BE2C (cell line): Measurements from ENCODE around the gene SLAMF9.

Experiments used
- DNase-seq: peaks from one replicate; pipeline ENCODE4 v3.0.0-alpha.2; 2020
- H3K27me3 ChIP-seq: fragments of 250-450 bp; sonication (Bioruptor Pico); 2 replicates; pipeline ENCODE4 v1.5.1; 2020; ENCODE audit warnings: mild to moderate bottlenecking
- H3K36me3 ChIP-seq: fragments of 250-450 bp; sonication (Bioruptor Pico); 2 replicates; pipeline ENCODE4 v1.5.1; 2020; ENCODE audit warnings: mild to moderate bottlenecking
- H3K4me1 ChIP-seq: fragments of 250-450 bp; sonication (Bioruptor Pico); 2 replicates; pipeline ENCODE4 v1.5.1; 2020
- H3K4me3 ChIP-seq: 2 replicates; pipeline ENCODE4 v1.5.1; 2011; ENCODE audit warnings: low read depth, low read length
- H3K9me3 ChIP-seq: fragments of 250-450 bp; sonication (Bioruptor Pico); 2 replicates; pipeline ENCODE4 v1.5.1; 2020
- TF ChIP-seq, protein P1 (sequence below): IDR thresholded peaks from 2 replicates; pipeline ENCODE4 v1.5.1; 2012; ENCODE audit warnings: mild to moderate bottlenecking, low read depth, low read length

Gene SLAMF9

DNA sequence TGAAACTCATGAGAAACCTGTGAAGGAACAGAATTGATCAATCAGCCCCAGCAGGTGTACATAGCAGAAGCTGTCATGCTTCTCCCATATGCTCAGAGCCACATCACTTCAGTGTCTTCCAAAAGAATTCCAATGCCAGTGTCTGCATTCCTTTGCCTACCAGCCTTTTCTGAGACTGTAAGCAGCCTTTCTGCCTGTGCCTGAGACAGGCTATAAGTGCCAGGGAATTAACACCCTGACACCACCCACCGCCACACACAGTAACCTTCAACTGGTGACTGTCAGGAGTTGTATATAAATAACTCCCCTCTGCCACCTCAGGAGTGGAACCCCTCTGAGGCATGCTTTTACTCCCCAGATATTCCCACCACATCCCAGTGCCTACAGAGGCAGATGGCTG is 38.1 kb upstream of the SLAMF9 start:
- Histone ChIP-seq H3K4me3 (no peak overlapping the region), H3K9me3 (no peaks in the 10 kb centered on the region), H3K4me1 (no peaks in the 10 kb centered on the region), H3K27me3 (peaks cover 14% of the 10 kb centered on the region), H3K36me3 (no peaks in the 10 kb centered on the region)
- no peak for DNase-seq
- TF ChIP-seq, protein P1, sequence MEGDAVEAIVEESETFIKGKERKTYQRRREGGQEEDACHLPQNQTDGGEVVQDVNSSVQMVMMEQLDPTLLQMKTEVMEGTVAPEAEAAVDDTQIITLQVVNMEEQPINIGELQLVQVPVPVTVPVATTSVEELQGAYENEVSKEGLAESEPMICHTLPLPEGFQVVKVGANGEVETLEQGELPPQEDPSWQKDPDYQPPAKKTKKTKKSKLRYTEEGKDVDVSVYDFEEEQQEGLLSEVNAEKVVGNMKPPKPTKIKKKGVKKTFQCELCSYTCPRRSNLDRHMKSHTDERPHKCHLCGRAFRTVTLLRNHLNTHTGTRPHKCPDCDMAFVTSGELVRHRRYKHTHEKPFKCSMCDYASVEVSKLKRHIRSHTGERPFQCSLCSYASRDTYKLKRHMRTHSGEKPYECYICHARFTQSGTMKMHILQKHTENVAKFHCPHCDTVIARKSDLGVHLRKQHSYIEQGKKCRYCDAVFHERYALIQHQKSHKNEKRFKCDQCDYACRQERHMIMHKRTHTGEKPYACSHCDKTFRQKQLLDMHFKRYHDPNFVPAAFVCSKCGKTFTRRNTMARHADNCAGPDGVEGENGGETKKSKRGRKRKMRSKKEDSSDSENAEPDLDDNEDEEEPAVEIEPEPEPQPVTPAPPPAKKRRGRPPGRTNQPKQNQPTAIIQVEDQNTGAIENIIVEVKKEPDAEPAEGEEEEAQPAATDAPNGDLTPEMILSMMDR, result no peak

DNA sequence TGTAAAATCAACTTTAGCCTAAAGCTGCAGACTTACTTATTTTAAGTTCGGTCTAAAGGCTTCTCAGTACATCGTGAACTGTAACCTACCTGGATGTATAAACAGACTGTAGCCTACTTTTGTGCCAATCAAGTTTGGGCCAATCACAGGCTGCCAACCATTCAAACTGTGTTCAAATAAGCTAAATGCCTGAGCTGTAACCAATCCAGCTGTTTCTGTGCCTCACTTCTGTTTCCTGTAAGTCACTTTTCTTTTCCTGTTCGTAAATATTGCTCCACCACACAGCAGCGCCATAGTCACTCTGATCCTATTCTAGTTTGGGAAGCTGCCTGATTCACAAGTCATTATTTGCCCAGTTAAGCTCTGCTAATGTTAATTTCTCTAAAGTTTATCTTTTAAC is 37.5 kb upstream of the SLAMF9 start:
- TF ChIP-seq, protein P1, result no peak
- DNase-seq, result no peak
- Histone ChIP-seq H3K27me3 (peaks cover 11% of the 10 kb centered on the region), H3K9me3 (no peaks in the 10 kb centered on the region), H3K4me1 (no peaks in the 10 kb centered on the region), H3K36me3 (no peaks in the 10 kb centered on the region), H3K4me3 (no peak overlapping the region)

DNA sequence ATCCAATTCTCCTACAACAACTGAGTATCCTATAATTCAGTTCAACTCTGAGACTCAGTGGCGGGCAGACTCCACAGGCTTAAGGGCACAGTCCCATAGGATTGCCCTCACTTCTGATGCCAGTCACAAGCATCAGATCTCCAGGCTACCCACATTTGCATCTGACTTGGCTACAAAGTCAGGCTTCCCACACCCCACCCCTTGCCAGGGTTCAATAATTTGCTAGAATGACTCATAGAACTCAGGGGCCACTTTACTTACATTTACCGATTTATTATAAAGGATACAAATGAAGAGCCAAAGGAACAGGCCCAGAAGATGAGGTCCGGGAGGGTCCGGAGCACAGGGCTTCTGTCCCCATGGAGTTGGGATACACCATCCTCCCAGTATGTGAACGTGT is 36.0 kb upstream of the SLAMF9 start:
- Histone ChIP-seq H3K27me3 (peaks cover 7% of the 10 kb centered on the region), H3K4me3 (no peak overlapping the region), H3K4me1 (no peaks in the 10 kb centered on the region), H3K9me3 (no peaks in the 10 kb centered on the region), H3K36me3 (no peaks in the 10 kb centered on the region)
- TF ChIP-seq, protein P1, result no peak
- DNase-seq, result no peak

DNA sequence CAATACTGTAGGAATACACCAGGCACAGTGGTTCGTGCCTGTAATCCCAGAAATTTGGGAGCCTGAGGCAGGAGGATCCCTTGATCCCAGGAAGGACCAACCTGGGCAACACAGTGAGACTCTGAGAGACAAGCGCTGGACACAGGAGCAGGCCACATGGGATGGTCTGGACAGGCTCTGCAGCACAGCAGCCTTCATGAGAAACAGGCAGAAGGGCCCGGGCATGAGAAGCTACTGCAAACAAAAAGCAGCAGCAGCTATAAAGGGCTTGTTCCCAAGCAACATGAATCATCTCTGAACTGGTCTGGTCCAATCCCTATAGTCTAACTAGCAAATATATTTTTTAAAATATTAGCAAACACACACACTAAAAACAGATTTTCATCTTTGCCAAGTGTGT is 35.5 kb upstream of the SLAMF9 start:
- DNase-seq, result no peak
- peaks cover 11% of the 10 kb centered on the region for H3K27me3 ChIP-seq
- H3K4me1 ChIP-seq, result no peaks in the 10 kb centered on the region
- H3K36me3 ChIP-seq, result no peaks in the 10 kb centered on the region
- no peaks in the 10 kb centered on the region for H3K9me3 ChIP-seq
- no peak overlapping the region for H3K4me3 ChIP-seq
- TF ChIP-seq, protein P1, result no peak

- Histone ChIP-seq H3K36me3 (no peaks in the 10 kb centered on the region), H3K4me1 (no peaks in the 10 kb centered on the region), H3K9me3 (no peaks in the 10 kb centered on the region), H3K27me3 (peaks cover 11% of the 10 kb centered on the region), H3K4me3 (no peak overlapping the region)
- DNase-seq, result no peak
- TF ChIP-seq, protein P1, result no peak
Measured at GRCh38 chr1:159988006-159988405, 34.0 kb upstream of the SLAMF9 start.

- Histone ChIP-seq H3K4me1 (no peaks in the 10 kb centered on the region), H3K27me3 (peaks cover 11% of the 10 kb centered on the region)
- TF ChIP-seq, protein P1, result no peak
Measured at GRCh38 chr1:159987186-159987585, 33.1 kb upstream of the SLAMF9 start.

More at GRCh38 chr1:159987186-159987585, 33.1 kb upstream of the SLAMF9 start:
- no peak overlapping the region for H3K4me3 ChIP-seq
- no peaks in the 10 kb centered on the region for H3K36me3 ChIP-seq
- no peaks in the 10 kb centered on the region for H3K9me3 ChIP-seq
- no peak for DNase-seq
